HepG2 (cell line): Measurements from ENCODE around the gene IL12B. TPM values are rescaled to one million over a fixed set of nuclear protein-coding genes. Genes with fewer than 3 reads are reported as not detected.
A peak's percentile ranks its signal among the peaks of the same experiment; 100 is the strongest.

ENCODE experiments used
- ATAC-seq: fragments of 200-7000 bp; cut with Tn5 transposase; 3 replicates; pipeline ENCODE4 v1.9.1; 2020; ENCODE audit warnings: mild to moderate bottlenecking, moderate library complexity
- BruUV-seq: library from RNA; stranded (reverse); fragments of 400-500 nt; replicated peaks from 2 replicates; lab custom pipeline; 2021; lab: Mats Ljungman, UMichigan
- CTCF ChIA-PET: fragments of 300-600 bp; formaldehyde crosslinking; extraction: SDS; loops from one replicate; lab custom pipeline; 2021; ENCODE audit warnings: low total read pairs, inconsistent platforms, low intra/inter-chr PET ratio; lab: Yijun Ruan, JAX
- POLR2A ChIA-PET: fragments of 350-600 bp; sonication (Branson Sonifier 250); formaldehyde crosslinking; loops from one replicate; lab custom pipeline; 2020; ENCODE audit warnings: antibody characterized with exemption, inconsistent platforms; lab: Yijun Ruan, JAX
- DNase-seq: peaks from one replicate; pipeline ENCODE4 v3.0.0-alpha.2; 2015; ENCODE audit warnings: low spot score
- FAIRE-seq: peaks from 3 replicates; lab custom pipeline; 2011; peaks lifted over from hg19 to GRCh38; lab: Jason Lieb, UNC
- H2AFZ ChIP-seq: one replicate; pipeline ENCODE4 v1.6.1; 2011; ENCODE audit warnings: low read length, inconsistent platforms
- H3K27ac ChIP-seq: fragments of 300-600 bp; 3 replicates; pipeline ENCODE4 v1.8.0; 2011; ENCODE audit warnings: mixed run types, mild to moderate bottlenecking, mixed read lengths, low read length, inconsistent platforms; ENCODE audit not compliant: insufficient read depth; ENCODE audit errors: extremely low read length
- H3K27me3 ChIP-seq, 2 experiments: fragments of 200-600 bp in 1 of 2; 2 replicates in 1 of 2; 3 replicates in 1 of 2; pipeline versions ENCODE4 v1.6.0 to v1.8.0; 2011; ENCODE audit warnings: low read length in 2 of 2, mild to moderate bottlenecking in 2 of 2, moderate library complexity in 2 of 2, inconsistent platforms in 1 of 2; ENCODE audit not compliant: insufficient read depth in 2 of 2, control insufficient read depth in 1 of 2
- H3K36me3 ChIP-seq, 2 experiments: fragments of 200-600 bp in 1 of 2; replicated peaks in 1 of 2; 2 replicates in 1 of 2; 3 replicates in 1 of 2; pipeline versions ENCODE4 v1.5.1 to v1.8.0; 2011; ENCODE audit warnings: low read length in 2 of 2, inconsistent platforms in 1 of 2; ENCODE audit not compliant: insufficient read depth in 2 of 2, control insufficient read depth in 1 of 2
- H3K4me1 ChIP-seq: 2 replicates; pipeline ENCODE4 v1.5.1; 2012; ENCODE audit warnings: low read length, inconsistent platforms; ENCODE audit not compliant: insufficient read depth
- H3K4me2 ChIP-seq: 2 replicates; pipeline ENCODE4 v1.6.0; 2011; ENCODE audit warnings: low read depth, low read length, inconsistent platforms
- H3K4me3 ChIP-seq, 3 experiments: fragments of 200-600 bp in 1 of 3; sonication (generic), shearing (Covaris generic) in 1 of 3; replicated peaks in 1 of 3; 2 replicates each; pipeline ENCODE4 v1.5.1; 2011 to 2016; ENCODE audit warnings: low read length in 3 of 3, inconsistent platforms in 2 of 3, low read depth in 2 of 3, mild to moderate bottlenecking in 2 of 3, control low read depth in 1 of 3, mixed read lengths in 1 of 3; ENCODE audit not compliant: insufficient read depth in 1 of 3
- H3K79me2 ChIP-seq: one replicate; pipeline ENCODE4 v1.6.1; 2011; ENCODE audit warnings: low read length, inconsistent platforms; ENCODE audit not compliant: insufficient read depth
- H3K9ac ChIP-seq: 2 replicates; pipeline ENCODE4 v1.6.0; 2011; ENCODE audit warnings: mild to moderate bottlenecking, low read depth, low read length, inconsistent platforms; ENCODE audit not compliant: insufficient read depth
- H3K9me3 ChIP-seq: 2 replicates; pipeline ENCODE4 v1.5.1; 2012; ENCODE audit warnings: mild to moderate bottlenecking, low read length
- H4K20me1 ChIP-seq: 2 replicates; pipeline ENCODE4 v1.6.0; 2011; ENCODE audit warnings: inconsistent platforms, mild to moderate bottlenecking, low read length, moderate library complexity; ENCODE audit not compliant: insufficient read depth
- BRCA1 ChIP-seq: sonication (generic); formaldehyde crosslinking; IDR thresholded peaks from 2 replicates; pipeline ENCODE4 v1.4.0; 2020; ENCODE audit warnings: missing genetic modification reagents
- CTCF ChIP-seq: sonication (generic); formaldehyde crosslinking; IDR thresholded peaks from 2 replicates; pipeline ENCODE4 v1.5.0; 2020; ENCODE audit warnings: mild to moderate bottlenecking, missing genetic modification reagents, moderate library complexity
- FOXA3 ChIP-seq: IDR thresholded peaks from 2 replicates; pipeline ENCODE4 v1.6.1; 2016; ENCODE audit warnings: missing genetic modification reagents, missing compliant biosample characterization
- HNRNPK ChIP-seq: fragments of 200-400 bp; formaldehyde crosslinking; IDR thresholded peaks from 2 replicates; pipeline ENCODE4 v1.6.1; 2018; ENCODE audit warnings: low read length, low read depth, moderate library complexity, mild to moderate bottlenecking; ENCODE audit not compliant: poor library complexity, severe bottlenecking
- SMARCE1 ChIP-seq: fragments of 450-650 bp; IDR thresholded peaks from 2 replicates; pipeline ENCODE4 v1.6.1; 2017; ENCODE audit warnings: borderline replicate concordance
- SMC3 ChIP-seq: IDR thresholded peaks from 2 replicates; pipeline ENCODE4 v1.6.1; 2011; ENCODE audit warnings: low read length, improper control_type of control experiment
- STAG1 ChIP-seq: sonication (generic); formaldehyde crosslinking; IDR thresholded peaks from 2 replicates; pipeline ENCODE4 v1.4.0; 2020; ENCODE audit warnings: missing genetic modification reagents
- TEAD3 ChIP-seq: optimal IDR thresholded peaks from 2 replicates; pipeline ENCODE3; 2016; ENCODE audit warnings: borderline replicate concordance
- TSC22D2 ChIP-seq: sonication (generic); formaldehyde crosslinking; IDR thresholded peaks from 2 replicates; pipeline ENCODE4 v1.5.1; 2020; ENCODE audit warnings: missing genetic modification reagents, mild to moderate bottlenecking, borderline replicate concordance
- ZKSCAN8 ChIP-seq: IDR thresholded peaks from 2 replicates; pipeline ENCODE4 v1.6.1; 2016; ENCODE audit warnings: borderline replicate concordance, missing genetic modification reagents, missing compliant biosample characterization
- ZNF296 ChIP-seq: sonication (generic); formaldehyde crosslinking; conservative IDR thresholded peaks from 2 replicates; pipeline ENCODE4 v1.5.0; 2020; ENCODE audit warnings: mild to moderate bottlenecking, missing genetic modification reagents
- ZNF672 ChIP-seq: sonication (generic); formaldehyde crosslinking; IDR thresholded peaks from 2 replicates; pipeline ENCODE4 v1.8.1; 2022; ENCODE audit warnings: missing genetic modification reagents
- ZNF790 ChIP-seq: sonication (generic); formaldehyde crosslinking; IDR thresholded peaks from 2 replicates; pipeline ENCODE4 v1.8.0; 2022; ENCODE audit warnings: missing genetic modification reagents, mild to moderate bottlenecking, borderline replicate concordance
- ZNF792 ChIP-seq: IDR thresholded peaks from 2 replicates; pipeline ENCODE4 v1.6.1; 2016
- WGBS: methylation state at CpG from one replicate; pipeline ENCODE4 v1.1.6; 2017; ENCODE audit warnings: low lambda C conversion rate; 5-methylcytosine and 5-hydroxymethylcytosine counted together
- in situ Hi-C: cut with HindIII; loops from 2 replicates; pipeline ENCODE4 v1.10.0; 2017; ENCODE audit warnings: low pct_unique_long_range_greater_than_20kb; ENCODE audit not compliant: extremely low pct_ligation_motif_present
- intact Hi-C: fragments of 100-400 bp; cut with micrococcal nuclease; formaldehyde crosslinking; loops from one replicate; pipeline ENCODE4 v1.10.0; 2022; ENCODE audit not compliant: unreplicated experiment
- polyA plus RNA-seq, 8 experiments: library from polyadenylated mRNA; depleted of rRNA in 3 of 8; stranded (reverse) in 7 of 8; unstranded in 1 of 8; fragments of >200 nt; fragmentation: Illumina TruSeq in 4 of 8; extraction: Trizol in 4 of 8; gene quantifications; 2 replicates each; pipeline versions ENCODE4 v1.2.1 to v1.2.3, GENCODE V29; 2011 to 2016; ENCODE audit warnings: low read depth in 4 of 8, missing spikeins in 1 of 8, mixed read lengths in 1 of 8; ENCODE audit not compliant: insufficient read depth in 1 of 8
- total RNA-seq, 5 experiments: library from RNA; depleted of rRNA; stranded (reverse); fragments of >200 nt; fragmentation: Illumina TruSeq; extraction: Trizol; gene quantifications; 2 replicates each; pipeline ENCODE4 v1.2.3, GENCODE V29; 2016; ENCODE audit warnings: low read depth in 1 of 5

Gene IL12B
- total and polyA plus RNA-seq, 2 of the 13 experiments (the other 11 are each of a cell fraction or from before 2014, with no cell fraction given), result not detected

GRCh38 chr5:159316519-159317383 is 13.5 kb downstream of the IL12B start:
- H3K27me3 ChIP-seq, result peaks cover 0 to 7% of the 10 kb centered on the region in 2 experiments; a peak in 3 of 5 replicates
- intact Hi-C loops, result loop anchor here (1.0 to 2.0 kb wide), 2 partner anchors 30 to 160 kb away; no protein-coding TSS in a partner anchor
- H3K9me3 ChIP-seq, result no peaks in the 10 kb centered on the region
- no peak overlapping the region for H3K4me3 ChIP-seq
- POLR2A ChIA-PET, result interaction anchor here (0.9 kb wide), 1 partner anchor 160 kb away, joined by 3 read pairs; no protein-coding TSS in a partner anchor
- no peak overlapping the region for H2AFZ ChIP-seq
- CTCF ChIA-PET, result interaction anchor here (2.9 kb wide), 1 partner anchor 160 kb away, joined by 27 read pairs; no protein-coding TSS in a partner anchor
- in situ Hi-C loops, result loop anchor here (5.0 kb wide), 1 partner anchor 159 kb away; no protein-coding TSS in a partner anchor
- no peaks in the 10 kb centered on the region for H3K79me2 ChIP-seq
- no peaks in the 10 kb centered on the region for H4K20me1 ChIP-seq
- no TSS peak for BruUV-seq
- no peak overlapping the region for H3K27ac ChIP-seq
- FAIRE-seq, result peak; percentile 64
- no peak overlapping the region for H3K9ac ChIP-seq
- WGBS, result 82% methylated on average over 8 of the region's 9 CpGs
- peak; percentile 40 for DNase-seq
- H3K36me3 ChIP-seq, result no peaks in the 10 kb centered on the region
- H3K4me1 ChIP-seq, result no peaks in the 10 kb centered on the region
- peak; percentile 93 for ATAC-seq
- no peak overlapping the region for H3K4me2 ChIP-seq
- TF ChIP-seq FOXA3 (CRISPR knock-in tag) (no peak), CTCF (CRISPR knock-in tag) (peak; percentile 84), SMARCE1 (no peak), ZNF672 (no peak), ZKSCAN8 (no peak), TEAD3 (CRISPR knock-in tag) (peak; percentile 11), ZNF792 (no peak), TSC22D2 (CRISPR knock-in tag) (no peak), STAG1 (CRISPR knock-in tag) (peak; percentile 75), ZNF790 (CRISPR knock-in tag) (no peak), SMC3 (peak; percentile 89), BRCA1 (CRISPR knock-in tag) (no peak), HNRNPK (no peak), ZNF296 (no peak)
- TF ChIP-seq, all 625 proteins: peak for 4
